K562 (cell line): ENCODE results near the gene SUPT5H. TPM values are rescaled to one million over a fixed set of nuclear protein-coding genes. Genes with fewer than 3 reads are reported as not detected.

ENCODE experiments used
- ARID3A ChIP-seq: IDR thresholded peaks from 2 replicates; pipeline ENCODE4 v1.6.1; 2012; ENCODE audit warnings: low read depth, low read length, improper control_type of control experiment, borderline replicate concordance
- CBFA2T2 ChIP-seq: fragments of 450-650 bp; conservative IDR thresholded peaks from 2 replicates; pipeline ENCODE4 v1.6.1; 2017; ENCODE audit warnings: mild to moderate bottlenecking
- CBX1 ChIP-seq: sonication (generic); IDR thresholded peaks from 2 replicates; pipeline ENCODE4 v1.6.1; 2016; ENCODE audit warnings: antibody characterized with exemption, low read depth, mild to moderate bottlenecking
- CC2D1A ChIP-seq: fragments of 450-650 bp; IDR thresholded peaks from 2 replicates; pipeline ENCODE4 v1.6.1; 2017; ENCODE audit warnings: mild to moderate bottlenecking
- FOXK2 ChIP-seq, 2 experiments: fragments of 450-650 bp; IDR thresholded peaks in 1 of 2; conservative IDR thresholded peaks in 1 of 2; 2 replicates each; pipeline ENCODE4 v1.6.1; 2016; ENCODE audit warnings: low read depth in 2 of 2, mild to moderate bottlenecking in 1 of 2
- HES1 ChIP-seq: fragments of 450-650 bp; IDR thresholded peaks from 2 replicates; pipeline ENCODE4 v1.6.1; 2016; ENCODE audit warnings: low read depth, mild to moderate bottlenecking, moderate library complexity
- MCM2 ChIP-seq: fragments of 450-650 bp; IDR thresholded peaks from 2 replicates; pipeline ENCODE4 v1.6.1; 2017; ENCODE audit warnings: low read depth, mild to moderate bottlenecking
- MCM3 ChIP-seq: fragments of 450-650 bp; IDR thresholded peaks from 2 replicates; pipeline ENCODE4 v1.6.1; 2016
- MTA2 ChIP-seq: fragments of 450-650 bp; IDR thresholded peaks from 2 replicates; pipeline ENCODE4 v1.6.1; 2016; ENCODE audit warnings: low read depth
- NFIX ChIP-seq: fragments of 250-450 bp; sonication (Bioruptor Pico); IDR thresholded peaks from 2 replicates; pipeline ENCODE4 v1.4.0; 2020; ENCODE audit warnings: low read depth, mild to moderate bottlenecking, moderate library complexity
- PHF8 ChIP-seq: fragments of 200-600 bp; sonication (generic); IDR thresholded peaks from 2 replicates; pipeline ENCODE4 v1.6.1; 2012; ENCODE audit warnings: mixed run types, mild to moderate bottlenecking, inconsistent platforms, low read length, moderate library complexity, borderline replicate concordance
- POLR2G ChIP-seq: fragments of 200-400 bp; formaldehyde crosslinking; IDR thresholded peaks from 2 replicates; pipeline ENCODE4 v1.6.1; 2017; ENCODE audit warnings: low read depth, mild to moderate bottlenecking, antibody characterized with exemption, low read length, moderate library complexity
- RBM15 ChIP-seq: fragments of 200-400 bp; formaldehyde crosslinking; IDR thresholded peaks from 2 replicates; pipeline ENCODE4 v1.6.1; 2018; ENCODE audit warnings: mild to moderate bottlenecking, low read length, moderate library complexity; ENCODE audit not compliant: insufficient read depth
- SLC30A9 ChIP-seq: fragments of 250-450 bp; sonication (Bioruptor Pico); IDR thresholded peaks from 2 replicates; pipeline ENCODE4 v1.8.0; 2022; ENCODE audit warnings: mild to moderate bottlenecking, moderate library complexity
- TARDBP ChIP-seq: fragments of 450-650 bp; IDR thresholded peaks from 2 replicates; pipeline ENCODE4 v1.6.1; 2016
- ZNF274 ChIP-seq: IDR thresholded peaks from 2 replicates; pipeline ENCODE4 v1.6.1; 2011; ENCODE audit warnings: low read depth, mild to moderate bottlenecking, low read length, moderate library complexity, borderline replicate concordance
- ZNF695 ChIP-seq: fragments of 450-650 bp; formaldehyde crosslinking; IDR thresholded peaks from 2 replicates; pipeline ENCODE4 v1.4.0; 2020; ENCODE audit warnings: mild to moderate bottlenecking, moderate library complexity
- ZNF717 ChIP-seq: fragments of 250-450 bp; sonication (Bioruptor Pico); IDR thresholded peaks from 2 replicates; pipeline ENCODE4 v1.5.0; 2021
- ZNF785 ChIP-seq: fragments of 250-450 bp; sonication (Bioruptor Pico); IDR thresholded peaks from 2 replicates; pipeline ENCODE4 v1.4.0; 2020; ENCODE audit warnings: mild to moderate bottlenecking
- polyA plus RNA-seq, 8 experiments: library from polyadenylated mRNA; depleted of rRNA in 4 of 8; stranded (reverse) in 5 of 8; unstranded in 3 of 8; fragments of >200 nt; fragmentation: Nextera tagmentation in 2 of 8; fragmentation: Illumina TruSeq in 1 of 8; extraction: Ambion mirVana in 2 of 8; extraction: Trizol in 1 of 8; gene quantifications; 2 replicates each; pipeline versions ENCODE4 v1.2.1 to v1.2.3, GENCODE V29; 2011 to 2014; ENCODE audit warnings: inconsistent platforms in 1 of 8, missing spikeins in 1 of 8
- total RNA-seq, 7 experiments: library from RNA; depleted of rRNA in 6 of 7; stranded (reverse); fragments of >200 nt in 6 of 7; fragmentation: Illumina TruSeq in 2 of 7; extraction: Trizol in 2 of 7; gene quantifications; 2 replicates each; pipeline versions ENCODE4 v1.2.1 to v1.2.3, GENCODE V29; 2011 to 2021; ENCODE audit warnings: low replicate concordance in 1 of 7
- TF ChIP-seq, protein P1 (sequence below): fragments of 250-450 bp; sonication (Bioruptor Pico); IDR thresholded peaks from 2 replicates; pipeline ENCODE4 v1.8.0; 2021; ENCODE audit warnings: moderate library complexity, mild to moderate bottlenecking, inconsistent platforms
- TF ChIP-seq, protein P2 (sequence below): fragments of 450-650 bp; IDR thresholded peaks from 2 replicates; pipeline ENCODE4 v1.6.1; 2016; ENCODE audit warnings: borderline replicate concordance

SUPT5H gene
- total and polyA plus RNA-seq, 9 of the 15 experiments (the other 6 are each of a cell fraction or from before 2014, with no cell fraction given): 13.3 to 85.9 (median 35.9) TPM

- TF ChIP-seq ZNF274 (no peak), NFIX (CRISPR knock-in tag) (no peak), CBFA2T2 (peak; percentile 46), PHF8 (peak; percentile 67; the same call in 1 of the 2 replicates), CBX1 (peak; percentile 79), ZNF717 (no peak), ARID3A (peak; percentile 86), MTA2 (no peak), SLC30A9 (CRISPR knock-in tag) (no peak), HES1 (no peak; the same call in 1 of the 2 replicates), ZNF695 (CRISPR knock-in tag) (no peak), MCM2 (no peak), RBM15 (no peak), TARDBP (peak; percentile 76), MCM3 (no peak), FOXK2 (conservative IDR thresholded peaks at IDR 0.05 in 1 of 2, IDR thresholded peaks at IDR 0.05 in 1 of 2; ENCODE audit: low read depth in 2 of 2) (peak; percentile 85 to 88), POLR2G (peak; percentile 93), ZNF785 (CRISPR knock-in tag) (no peak), CC2D1A (no peak)
- TF ChIP-seq, protein P1, sequence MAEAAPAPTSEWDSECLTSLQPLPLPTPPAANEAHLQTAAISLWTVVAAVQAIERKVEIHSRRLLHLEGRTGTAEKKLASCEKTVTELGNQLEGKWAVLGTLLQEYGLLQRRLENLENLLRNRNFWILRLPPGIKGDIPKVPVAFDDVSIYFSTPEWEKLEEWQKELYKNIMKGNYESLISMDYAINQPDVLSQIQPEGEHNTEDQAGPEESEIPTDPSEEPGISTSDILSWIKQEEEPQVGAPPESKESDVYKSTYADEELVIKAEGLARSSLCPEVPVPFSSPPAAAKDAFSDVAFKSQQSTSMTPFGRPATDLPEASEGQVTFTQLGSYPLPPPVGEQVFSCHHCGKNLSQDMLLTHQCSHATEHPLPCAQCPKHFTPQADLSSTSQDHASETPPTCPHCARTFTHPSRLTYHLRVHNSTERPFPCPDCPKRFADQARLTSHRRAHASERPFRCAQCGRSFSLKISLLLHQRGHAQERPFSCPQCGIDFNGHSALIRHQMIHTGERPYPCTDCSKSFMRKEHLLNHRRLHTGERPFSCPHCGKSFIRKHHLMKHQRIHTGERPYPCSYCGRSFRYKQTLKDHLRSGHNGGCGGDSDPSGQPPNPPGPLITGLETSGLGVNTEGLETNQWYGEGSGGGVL (CRISPR knock-in tag): no peak
- TF ChIP-seq, protein P2, sequence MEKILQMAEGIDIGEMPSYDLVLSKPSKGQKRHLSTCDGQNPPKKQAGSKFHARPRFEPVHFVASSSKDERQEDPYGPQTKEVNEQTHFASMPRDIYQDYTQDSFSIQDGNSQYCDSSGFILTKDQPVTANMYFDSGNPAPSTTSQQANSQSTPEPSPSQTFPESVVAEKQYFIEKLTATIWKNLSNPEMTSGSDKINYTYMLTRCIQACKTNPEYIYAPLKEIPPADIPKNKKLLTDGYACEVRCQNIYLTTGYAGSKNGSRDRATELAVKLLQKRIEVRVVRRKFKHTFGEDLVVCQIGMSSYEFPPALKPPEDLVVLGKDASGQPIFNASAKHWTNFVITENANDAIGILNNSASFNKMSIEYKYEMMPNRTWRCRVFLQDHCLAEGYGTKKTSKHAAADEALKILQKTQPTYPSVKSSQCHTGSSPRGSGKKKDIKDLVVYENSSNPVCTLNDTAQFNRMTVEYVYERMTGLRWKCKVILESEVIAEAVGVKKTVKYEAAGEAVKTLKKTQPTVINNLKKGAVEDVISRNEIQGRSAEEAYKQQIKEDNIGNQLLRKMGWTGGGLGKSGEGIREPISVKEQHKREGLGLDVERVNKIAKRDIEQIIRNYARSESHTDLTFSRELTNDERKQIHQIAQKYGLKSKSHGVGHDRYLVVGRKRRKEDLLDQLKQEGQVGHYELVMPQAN: no peak
These were observed 33.1 kb upstream of the SUPT5H start, which contains the start of gene PLEKHG2 (continued) for GRCh38 chr19:39412100-39412866.
